ENCODE measurements around the gene DYNC2LI1. TPM values are rescaled to one million over a fixed set of nuclear protein-coding genes. Genes with fewer than 3 reads are reported as not detected.

Gene DYNC2LI1
- total and polyA plus RNA-seq, 8 donors = 3.5 to 43.1 (median 26.4) TPM

- H3K4me1 ChIP-seq = peaks cover 0 to 5% (median 0%) of the 10 kb centered on the region in 4 donors
- no peak overlapping the region for H3K4me3 ChIP-seq
- 96 to 100% (median 100%) methylated on average over 1 of the region's 1 CpG for WGBS, 5 donors
- DNase-seq = no peak
- intact Hi-C loops (cut with DNase I; ENCODE audit: low total_unique reads) = no loop called here
- no peak overlapping the region for H3K27ac ChIP-seq
- H3K9me3 ChIP-seq = no peaks in the 10 kb centered on the region
- TF ChIP-seq POLR2A (IDR thresholded peaks at IDR 0.05) (no peak), EP300 (IDR thresholded peaks at IDR 0.05) (no peak), POLR2AphosphoS5 (IDR thresholded peaks at IDR 0.05) (no peak), CTCF (IDR thresholded peaks at IDR 0.05) (no peak)
- no peaks in the 10 kb centered on the region for H3K27me3 ChIP-seq
- H3K36me3 ChIP-seq = peaks cover 0 to 65% (median 52%) of the 10 kb centered on the region in 4 donors
These were observed 14.8 kb downstream of the DYNC2LI1 start for GRCh38 chr2:43788646-43789045.

- Histone ChIP-seq H3K27me3 (no peaks in the 10 kb centered on the region), H3K36me3 (peaks cover 0 to 65% (median 49%) of the 10 kb centered on the region in 4 donors), H3K27ac (peak overlapping the region in 2 of 5 donors; percentile 4 to 10), H3K9me3 (no peaks in the 10 kb centered on the region), H3K4me3 (no peak overlapping the region), H3K4me1 (peaks cover 0 to 5% (median 0%) of the 10 kb centered on the region in 4 donors)
- DNase-seq = peak in 1 of 2 donors; percentile 40
- TF ChIP-seq EP300 (IDR thresholded peaks at IDR 0.05) (no peak), CTCF (IDR thresholded peaks at IDR 0.05) (no peak), POLR2AphosphoS5 (IDR thresholded peaks at IDR 0.05) (no peak), POLR2A (IDR thresholded peaks at IDR 0.05) (no peak)
- intact Hi-C loops (cut with DNase I; ENCODE audit: low total_unique reads) = no loop called here
- WGBS, 5 donors = 65 to 86% (median 79%) methylated on average over 5 of the region's 5 CpGs
These were observed 16.3 kb downstream of the DYNC2LI1 start for GRCh38 chr2:43790147-43790546.

- H3K27ac ChIP-seq = peak overlapping the region in 2 of 5 donors; percentile 1 to 23
- intact Hi-C loops (cut with DNase I; ENCODE audit: low total_unique reads) = no loop called here
- no peaks in the 10 kb centered on the region for H3K27me3 ChIP-seq
- H3K9me3 ChIP-seq = no peaks in the 10 kb centered on the region
- no peak for TF ChIP-seq EP300 (IDR thresholded peaks at IDR 0.05)
- TF ChIP-seq POLR2AphosphoS5 (IDR thresholded peaks at IDR 0.05) = no peak
- no peak for TF ChIP-seq CTCF (IDR thresholded peaks at IDR 0.05)
- 85 to 95% (median 88%) methylated on average over 2 of the region's 2 CpGs for WGBS, 5 donors
- no peak for DNase-seq
- peaks cover 0 to 72% (median 50%) of the 10 kb centered on the region in 4 donors for H3K36me3 ChIP-seq
- H3K4me3 ChIP-seq = no peak overlapping the region
- H3K4me1 ChIP-seq = peaks cover 0 to 5% (median 0%) of the 10 kb centered on the region in 4 donors
These were observed 17.4 kb downstream of the DYNC2LI1 start for GRCh38 chr2:43791035-43791765.

- no peak for DNase-seq
- no peak for TF ChIP-seq POLR2A (IDR thresholded peaks at IDR 0.05)
- no peak for TF ChIP-seq CTCF (IDR thresholded peaks at IDR 0.05)
- TF ChIP-seq EP300 (IDR thresholded peaks at IDR 0.05) = no peak
- TF ChIP-seq POLR2AphosphoS5 (IDR thresholded peaks at IDR 0.05) = no peak
- Histone ChIP-seq H3K27me3 (no peaks in the 10 kb centered on the region), H3K4me1 (peaks cover 0 to 5% (median 0%) of the 10 kb centered on the region in 4 donors), H3K9me3 (no peaks in the 10 kb centered on the region), H3K27ac (no peak overlapping the region), H3K36me3 (peaks cover 0 to 72% (median 46%) of the 10 kb centered on the region in 4 donors), H3K4me3 (no peak overlapping the region)
- WGBS, 5 donors = 63 to 81% (median 78%) methylated on average over 3 of the region's 3 CpGs
- intact Hi-C loops (cut with DNase I; ENCODE audit: low total_unique reads) = no loop called here
These were observed 18.8 kb downstream of the DYNC2LI1 start for GRCh38 chr2:43792653-43793052.

All from stomach (tissue), 9 donors.